ENCODE data around the gene LAGE3.

Gene LAGE3

DNA sequence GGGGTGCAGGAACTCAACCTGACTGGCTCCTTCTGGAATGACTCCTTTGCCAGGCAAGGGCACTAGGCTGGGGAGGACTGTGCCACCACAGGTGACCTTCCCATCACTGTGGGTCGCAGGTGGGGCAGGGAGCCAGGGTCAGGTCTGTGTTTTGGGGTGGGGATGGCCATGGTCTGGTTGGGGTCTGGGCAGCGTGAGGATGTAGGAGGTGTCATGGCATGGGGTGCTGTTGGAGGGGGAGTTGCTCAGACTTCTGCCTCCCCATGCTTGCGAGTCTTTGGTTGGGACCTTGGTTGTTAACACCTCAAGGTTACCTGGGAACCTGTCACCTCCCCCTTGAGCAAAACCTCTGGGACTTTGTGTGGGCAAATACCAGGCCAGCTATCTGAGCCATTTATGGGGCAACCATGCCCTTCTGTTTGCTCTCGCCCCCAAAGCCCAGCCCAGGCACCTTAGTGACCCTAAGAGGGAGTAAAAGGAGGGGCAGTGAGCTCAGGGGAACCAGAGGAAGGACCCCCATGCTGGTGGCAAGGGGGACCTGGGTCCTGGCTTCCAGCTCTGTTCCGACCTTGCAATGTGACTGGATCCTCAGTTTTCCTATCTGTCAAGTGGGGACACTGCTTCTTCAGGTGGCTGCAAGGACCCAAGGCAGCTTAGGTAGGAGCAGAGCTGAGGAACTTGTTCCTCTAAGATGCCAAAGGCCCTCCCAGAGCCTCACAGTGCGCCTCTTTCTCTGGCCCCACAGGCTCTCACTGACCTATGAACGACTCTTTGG is 44.5 kb downstream of the LAGE3 start:
- DNase-seq (ENCODE audit: low spot score): no peak

DNA sequence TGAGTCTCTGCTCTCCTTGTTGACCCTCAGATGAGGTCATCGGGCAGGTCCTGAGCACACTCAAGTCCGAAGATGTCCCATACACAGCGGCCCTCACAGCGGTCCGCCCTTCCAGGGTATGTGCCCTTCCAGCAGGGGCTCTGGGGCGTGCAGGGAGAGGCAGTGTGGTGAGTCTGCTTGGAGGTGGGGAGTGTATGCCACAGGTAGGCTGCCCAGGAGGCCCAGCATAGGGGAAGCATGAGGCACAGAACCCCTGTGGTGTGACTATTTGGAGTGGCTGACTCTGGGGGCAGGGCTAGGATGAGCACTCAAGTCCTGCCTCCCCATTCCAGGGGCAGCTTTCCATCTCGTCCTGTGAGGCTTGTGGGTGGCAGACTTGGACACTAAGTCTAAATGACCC is 45.5 kb downstream of the LAGE3 start:
- DNase-seq (ENCODE audit: low spot score): no peak

DNA sequence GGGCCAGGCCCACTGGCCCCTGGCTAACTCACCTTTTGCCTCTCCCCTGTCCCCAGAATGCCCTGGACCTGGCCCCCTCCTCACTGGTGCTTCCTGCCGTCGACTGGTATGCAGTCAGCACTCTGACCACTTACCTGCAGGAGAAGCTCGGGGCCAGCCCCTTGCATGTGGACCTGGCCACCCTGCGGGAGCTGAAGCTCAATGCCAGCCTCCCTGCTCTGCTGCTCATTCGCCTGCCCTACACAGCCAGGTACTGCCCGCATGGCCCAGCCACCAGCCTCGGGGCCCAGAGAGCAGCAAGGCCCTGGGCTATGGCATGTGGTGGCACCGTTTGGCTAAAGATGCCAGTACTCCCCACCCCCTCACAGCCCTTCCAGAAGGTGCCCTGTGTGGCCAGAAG is 46.9 kb downstream of the LAGE3 start:
- DNase-seq (ENCODE audit: low spot score): no peak

DNA sequence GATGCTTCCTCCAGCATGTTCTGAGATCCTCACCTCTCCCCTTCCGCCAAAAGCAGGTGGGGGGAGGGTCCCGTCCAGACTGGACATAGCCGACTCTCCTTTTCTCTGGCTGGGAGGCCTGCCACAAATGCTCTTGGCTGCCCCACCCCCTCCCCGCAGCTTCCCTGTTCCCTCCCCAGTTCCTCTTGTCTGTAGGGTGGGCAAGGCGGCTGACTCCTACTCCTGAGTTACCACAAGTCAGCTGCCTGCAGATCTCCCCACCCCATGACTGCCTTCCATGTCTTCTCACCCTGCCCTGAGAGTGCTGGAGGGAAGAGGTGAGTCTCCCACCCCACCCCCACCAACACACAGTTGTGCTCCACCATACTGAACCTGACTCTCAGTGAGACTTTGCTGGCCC is 47.7 kb downstream of the LAGE3 start:
- no peak for DNase-seq (ENCODE audit: low spot score)

DNA sequence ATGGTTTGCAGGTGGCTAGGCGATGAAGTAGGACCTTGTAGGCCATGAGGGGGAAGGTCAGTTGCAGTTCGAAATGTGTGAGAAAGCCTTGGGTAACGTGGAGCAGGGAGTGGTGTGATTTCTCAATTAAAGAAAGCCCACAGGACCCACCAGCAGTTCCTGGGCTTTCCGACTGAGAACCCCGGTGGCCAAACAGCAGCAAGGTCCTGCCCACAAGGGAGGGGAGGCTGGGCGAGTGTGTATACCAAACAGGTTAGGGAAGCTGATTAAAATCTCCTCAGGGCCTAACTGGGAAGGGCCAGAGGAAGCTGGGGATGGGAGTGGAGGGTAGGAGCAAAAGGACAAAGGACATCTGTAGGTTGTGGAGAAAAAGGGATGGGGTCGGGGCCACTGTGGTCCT is 48.2 kb downstream of the LAGE3 start:
- DNase-seq (ENCODE audit: low spot score): no peak

DNA sequence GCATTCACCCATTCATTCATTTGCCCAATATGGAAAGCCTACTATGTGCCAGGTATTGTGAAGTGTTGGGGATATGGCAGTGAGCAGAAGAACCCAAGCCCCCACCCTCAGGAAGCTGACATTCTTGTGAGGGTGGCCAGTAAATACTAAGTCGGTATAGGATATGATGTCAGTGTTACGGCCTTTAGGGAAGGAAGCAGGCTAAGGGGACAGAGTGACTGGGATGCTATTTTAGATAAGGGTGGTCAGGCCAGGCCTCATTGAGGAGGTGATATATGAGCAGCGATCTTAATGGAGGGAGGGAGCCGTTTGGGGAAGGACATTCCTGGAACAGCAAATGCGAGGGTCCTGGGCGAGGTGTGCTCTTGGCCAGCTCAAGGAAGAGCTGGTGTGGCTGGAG is 48.6 kb downstream of the LAGE3 start:
- DNase-seq (ENCODE audit: low spot score): no peak

DNA sequence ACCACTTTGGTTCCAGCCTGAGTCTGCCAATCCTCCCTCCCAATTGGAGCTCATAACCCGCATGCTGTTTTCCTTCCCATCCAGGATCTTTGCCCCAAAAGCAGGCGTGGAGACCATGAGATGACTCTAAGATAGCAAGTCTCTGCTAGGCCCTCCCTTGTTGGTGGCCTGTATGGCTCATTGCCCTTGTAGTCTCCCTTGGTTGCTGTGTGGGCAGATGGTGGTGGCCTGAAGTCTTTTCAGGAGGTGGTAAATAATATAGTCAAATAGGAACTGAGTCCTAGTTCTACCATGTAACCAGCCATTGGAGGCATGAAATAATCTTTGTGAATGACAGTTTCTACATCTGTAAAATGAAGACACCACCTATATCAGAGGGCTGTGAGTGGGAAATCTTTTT is 49.4 kb downstream of the LAGE3 start:
- DNase-seq (ENCODE audit: low spot score): no peak

DNA sequence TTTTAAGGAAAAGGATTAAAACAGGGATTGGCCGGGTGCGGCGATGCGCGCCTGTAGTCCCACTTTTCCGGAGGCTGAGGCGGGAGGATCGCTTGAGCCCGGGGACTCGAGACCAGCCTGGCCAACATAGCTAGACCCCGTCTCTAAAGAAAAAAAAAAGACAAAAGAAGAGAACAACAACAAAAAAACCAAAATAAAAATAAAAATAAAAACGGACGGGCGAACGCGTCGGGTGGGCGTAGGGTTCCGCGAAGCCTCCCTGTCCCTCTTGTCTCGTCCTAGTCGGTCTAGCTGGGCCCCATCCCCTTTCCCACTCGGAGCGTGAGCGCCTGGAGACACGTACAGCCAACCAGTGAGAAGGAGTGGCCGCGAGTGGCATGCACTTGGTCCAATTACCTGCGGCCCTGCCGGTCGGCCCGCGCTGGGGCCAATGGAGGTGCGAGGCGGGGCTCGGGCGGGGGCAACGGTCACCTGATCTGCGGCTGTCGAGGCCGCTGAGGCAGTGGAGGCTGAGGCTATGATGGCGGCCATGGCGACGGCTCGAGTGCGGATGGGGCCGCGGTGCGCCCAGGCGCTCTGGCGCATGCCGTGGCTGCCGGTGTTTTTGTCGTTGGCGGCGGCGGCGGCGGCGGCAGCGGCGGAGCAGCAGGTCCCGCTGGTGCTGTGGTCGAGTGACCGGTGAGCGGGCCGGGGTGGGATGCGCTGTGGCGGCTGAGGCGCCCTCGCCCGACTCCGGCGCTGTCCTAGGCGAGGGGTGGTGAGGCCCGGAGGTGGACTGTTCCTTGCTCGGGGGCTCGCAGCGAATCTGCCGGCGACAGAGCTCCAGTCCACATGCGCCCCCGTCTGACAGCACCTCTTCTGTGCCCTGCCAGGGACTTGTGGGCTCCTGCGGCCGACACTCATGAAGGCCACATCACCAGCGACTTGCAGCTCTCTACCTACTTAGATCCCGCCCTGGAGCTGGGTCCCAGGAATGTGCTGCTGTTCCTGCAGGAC is 50.6 kb downstream of the LAGE3 start, which contains the start of gene ATP6AP1:
TSS of gene ATP6AP1 (plus strand) at position 502 of the 996 bp plus-strand sequence. CDS start at position 518, 16 bp downstream.
- DNase-seq (ENCODE audit: low spot score): peak; percentile 91
